Measurements from ENCODE around the gene HTT. TPM values are rescaled to one million over a fixed set of nuclear protein-coding genes. Genes with fewer than 3 reads are reported as not detected.

The HTT gene
- total RNA-seq, 1 experiment from 2014 or later, result 17.2 TPM

GRCh38 chr4:3178351-3178750 lies 103.9 kb downstream of the HTT start:
- in situ Hi-C loops (cut with HindIII; ENCODE audit: low pct_unique_long_range_greater_than_20kb, low sequenced_read_pairs), result no loop called here
- DNase-seq (ENCODE audit: low read depth, low spot score), result no peak

GRCh38 chr4:3179126-3179706 lies 104.7 kb downstream of the HTT start:
- DNase-seq (ENCODE audit: low read depth, low spot score), result no peak
- in situ Hi-C loops (cut with HindIII; ENCODE audit: low pct_unique_long_range_greater_than_20kb, low sequenced_read_pairs), result no loop called here

DNA sequence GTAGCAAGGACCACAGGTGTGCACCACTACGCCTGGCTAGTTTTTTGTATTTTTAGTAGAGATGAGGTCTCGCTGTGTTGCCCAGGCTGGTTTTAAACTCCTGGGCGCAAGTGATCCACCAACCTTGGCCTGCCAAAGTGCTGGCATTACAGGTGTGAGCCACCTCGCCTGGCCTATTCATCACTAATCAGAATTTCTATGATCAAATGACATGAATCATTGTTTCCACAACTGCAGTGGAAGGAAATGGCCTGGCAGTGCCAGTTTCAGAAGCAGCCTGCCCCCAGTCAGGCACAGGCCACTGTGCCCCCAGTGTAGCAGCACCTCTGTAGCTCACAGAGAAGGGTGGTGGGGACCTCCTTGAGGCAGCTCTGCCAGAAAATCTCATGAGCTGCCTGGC lies 108.5 kb downstream of the HTT start:
- no peak for DNase-seq (ENCODE audit: low read depth, low spot score)
- in situ Hi-C loops (cut with HindIII; ENCODE audit: low pct_unique_long_range_greater_than_20kb, low sequenced_read_pairs), result no loop called here

DNA sequence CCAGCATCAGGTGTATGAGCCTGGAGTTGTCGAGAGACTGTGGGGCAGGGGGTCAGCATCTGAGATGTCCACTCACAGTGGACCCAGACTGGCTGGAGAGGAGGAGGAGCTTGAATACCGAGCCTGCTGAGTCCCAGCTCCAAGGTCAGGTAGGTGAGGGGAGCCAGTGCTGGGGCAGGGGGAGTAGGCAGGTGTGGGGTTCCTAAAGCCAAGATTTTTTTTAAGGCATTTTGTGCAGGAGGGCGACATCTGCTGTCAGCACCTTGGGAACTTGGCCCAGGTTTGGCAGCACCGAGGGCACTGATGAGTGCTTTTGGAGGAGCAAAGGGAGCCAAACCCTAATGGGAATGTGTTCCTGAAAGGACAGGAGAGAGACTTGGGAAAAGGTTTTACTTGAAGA lies 110.2 kb downstream of the HTT start:
- in situ Hi-C loops (cut with HindIII; ENCODE audit: low pct_unique_long_range_greater_than_20kb, low sequenced_read_pairs), result no loop called here
- DNase-seq (ENCODE audit: low read depth, low spot score), result no peak

DNA sequence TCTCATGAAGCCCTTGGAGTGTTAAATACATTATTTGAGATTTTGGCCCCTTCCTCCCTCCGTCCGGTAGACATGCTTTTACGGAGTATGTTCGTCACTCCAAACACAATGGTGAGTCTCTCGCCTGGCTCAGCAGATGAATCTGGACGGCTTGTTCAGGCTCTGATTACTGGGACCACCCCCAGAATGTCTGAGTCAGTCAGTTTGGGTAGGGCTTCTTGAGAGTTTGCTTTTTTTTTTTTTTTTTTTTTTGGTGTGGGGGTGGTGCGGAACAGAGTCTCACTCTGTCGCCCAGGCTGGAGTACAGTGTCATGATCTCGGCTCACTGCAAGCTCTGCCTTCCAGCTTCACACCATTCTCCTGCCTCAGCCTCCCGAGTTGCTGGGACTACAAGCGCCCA lies 112.1 kb downstream of the HTT start:
- DNase-seq (ENCODE audit: low read depth, low spot score), result no peak
- in situ Hi-C loops (cut with HindIII; ENCODE audit: low pct_unique_long_range_greater_than_20kb, low sequenced_read_pairs), result no loop called here

DNA sequence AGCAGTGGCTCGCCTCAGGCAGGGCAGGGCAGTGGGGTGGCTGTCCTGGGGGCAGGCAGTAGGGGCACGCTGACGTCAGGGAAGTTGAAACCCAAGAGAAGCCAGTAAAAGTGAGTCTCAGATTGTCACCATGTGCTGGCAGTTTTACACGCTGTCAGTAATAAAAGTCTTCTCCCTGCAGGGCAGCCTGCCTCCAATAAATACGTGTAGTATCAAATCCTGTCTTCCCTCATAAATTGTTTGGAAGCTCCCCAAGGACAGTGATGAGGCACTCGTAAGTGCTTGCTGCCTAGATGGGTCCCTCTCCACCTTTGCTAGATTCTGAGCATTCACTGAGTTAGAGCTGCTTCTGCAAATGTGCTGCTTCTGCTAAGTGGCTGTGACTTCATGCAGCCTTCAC lies 113.6 kb downstream of the HTT start:
- in situ Hi-C loops (cut with HindIII; ENCODE audit: low pct_unique_long_range_greater_than_20kb, low sequenced_read_pairs), result no loop called here
- no peak for DNase-seq (ENCODE audit: low read depth, low spot score)

GRCh38 chr4:3189459-3189858 lies 115.0 kb downstream of the HTT start:
- no peak for DNase-seq (ENCODE audit: low read depth, low spot score)
- in situ Hi-C loops (cut with HindIII; ENCODE audit: low pct_unique_long_range_greater_than_20kb, low sequenced_read_pairs), result no loop called here

DNA sequence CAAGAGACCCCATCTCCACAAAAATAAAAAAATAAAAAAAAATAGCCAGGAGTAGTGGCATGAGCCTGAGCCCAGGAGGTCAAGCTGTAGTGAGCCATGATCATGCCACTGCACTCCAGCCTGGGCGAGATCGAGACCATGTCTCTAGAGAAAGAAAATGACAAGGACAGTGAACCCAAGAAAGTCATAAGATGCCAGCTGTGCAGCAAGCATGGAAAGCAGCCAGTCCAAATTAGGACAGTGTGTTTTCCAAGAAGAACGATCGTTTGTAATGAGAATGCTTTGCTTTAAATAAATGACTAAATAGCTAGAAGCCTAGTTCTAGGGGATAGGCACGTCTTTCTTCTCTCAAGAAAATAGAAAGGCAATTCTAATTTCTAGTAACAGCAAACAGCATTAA lies 116.1 kb downstream of the HTT start:
- DNase-seq (ENCODE audit: low read depth, low spot score), result no peak
- in situ Hi-C loops (cut with HindIII; ENCODE audit: low pct_unique_long_range_greater_than_20kb, low sequenced_read_pairs), result no loop called here

DNA sequence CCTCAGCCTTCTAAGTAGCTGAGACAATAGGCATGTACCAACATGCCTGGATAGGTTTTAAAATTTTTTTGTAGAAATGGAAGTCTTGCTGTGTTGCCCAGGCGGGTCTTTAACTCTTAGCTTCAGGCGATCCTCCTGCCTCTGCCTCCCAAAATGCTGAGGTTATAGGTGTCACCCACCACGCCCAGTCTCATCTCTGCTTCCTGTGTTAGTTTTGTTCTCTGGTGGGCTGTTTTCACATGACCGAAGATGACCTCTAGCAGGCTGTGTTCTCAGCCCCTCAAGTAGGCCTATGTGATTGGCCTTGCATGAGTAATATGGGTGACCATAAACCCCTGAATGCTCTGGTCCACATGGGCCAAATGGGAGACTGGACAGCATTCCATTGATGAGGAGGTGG lies 117.7 kb downstream of the HTT start:
- DNase-seq (ENCODE audit: low read depth, low spot score), result no peak
- in situ Hi-C loops (cut with HindIII; ENCODE audit: low pct_unique_long_range_greater_than_20kb, low sequenced_read_pairs), result no loop called here

GRCh38 chr4:3192827-3193226 lies 118.3 kb downstream of the HTT start:
- DNase-seq (ENCODE audit: low read depth, low spot score), result no peak
- in situ Hi-C loops (cut with HindIII; ENCODE audit: low pct_unique_long_range_greater_than_20kb, low sequenced_read_pairs), result no loop called here

- DNase-seq (ENCODE audit: low read depth, low spot score), result peak; percentile 33
- in situ Hi-C loops (cut with HindIII; ENCODE audit: low pct_unique_long_range_greater_than_20kb, low sequenced_read_pairs), result no loop called here
Measured at GRCh38 chr4:3193531-3194203, 119.2 kb downstream of the HTT start.

- in situ Hi-C loops (cut with HindIII; ENCODE audit: low pct_unique_long_range_greater_than_20kb, low sequenced_read_pairs), result no loop called here
- no peak for DNase-seq (ENCODE audit: low read depth, low spot score)
Measured at GRCh38 chr4:3196670-3197359, 122.3 kb downstream of the HTT start.

- in situ Hi-C loops (cut with HindIII; ENCODE audit: low pct_unique_long_range_greater_than_20kb, low sequenced_read_pairs), result no loop called here
- no peak for DNase-seq (ENCODE audit: low read depth, low spot score)
Measured at GRCh38 chr4:3197366-3198105, 123.1 kb downstream of the HTT start.

- DNase-seq (ENCODE audit: low read depth, low spot score), result no peak
- in situ Hi-C loops (cut with HindIII; ENCODE audit: low pct_unique_long_range_greater_than_20kb, low sequenced_read_pairs), result no loop called here
Measured at GRCh38 chr4:3198906-3199305, 124.4 kb downstream of the HTT start.

DNA sequence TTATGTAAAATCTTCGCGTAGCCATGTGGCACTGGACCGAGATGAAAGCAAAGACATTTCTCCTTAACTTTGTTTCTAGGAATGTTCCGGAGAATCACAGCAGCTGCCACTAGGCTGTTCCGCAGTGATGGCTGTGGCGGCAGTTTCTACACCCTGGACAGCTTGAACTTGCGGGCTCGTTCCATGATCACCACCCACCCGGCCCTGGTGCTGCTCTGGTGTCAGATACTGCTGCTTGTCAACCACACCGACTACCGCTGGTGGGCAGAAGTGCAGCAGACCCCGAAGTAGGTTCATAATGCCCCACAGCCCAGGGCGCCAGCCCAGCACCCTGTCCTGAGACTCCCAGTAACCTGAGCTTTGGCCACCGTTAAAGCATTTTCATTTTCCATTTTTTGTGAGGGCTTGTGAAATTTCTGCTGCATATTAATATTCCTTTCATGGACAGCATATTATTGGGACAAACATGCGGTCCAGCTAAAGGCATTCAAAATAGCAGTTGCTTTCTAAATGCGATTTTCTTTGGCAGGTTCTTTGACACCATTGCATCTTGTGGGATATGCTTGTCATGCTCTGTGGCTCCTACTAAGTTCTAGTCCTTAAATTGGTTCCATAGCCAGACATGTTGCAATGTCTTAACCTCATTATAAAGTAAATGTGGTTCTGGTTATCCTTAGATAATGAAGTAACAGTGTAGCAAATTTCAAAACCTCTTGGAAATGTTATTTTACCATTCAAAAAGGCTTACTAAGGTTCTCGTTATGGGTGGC lies 125.4 kb downstream of the HTT start:
- no peak for DNase-seq (ENCODE audit: low read depth, low spot score)
- in situ Hi-C loops (cut with HindIII; ENCODE audit: low pct_unique_long_range_greater_than_20kb, low sequenced_read_pairs), result no loop called here

GRCh38 chr4:3200423-3201090 lies 126.1 kb downstream of the HTT start:
- DNase-seq (ENCODE audit: low read depth, low spot score), result no peak
- in situ Hi-C loops (cut with HindIII; ENCODE audit: low pct_unique_long_range_greater_than_20kb, low sequenced_read_pairs), result no loop called here
